CD4-positive, alpha-beta T cell treated with Interleukin-21 for 1 hour (primary cell): ENCODE data around the gene NKRF.
"Not testable (repeated sequence)": the region's sequence is repeated elsewhere in the genome, so short reads cannot be mapped to it uniquely, and the experiment has no call there.

Source experiments
- DNase-seq: peaks from one replicate; pipeline ENCODE4 v3.0.0-alpha.2; 2020

NKRF gene

DNA sequence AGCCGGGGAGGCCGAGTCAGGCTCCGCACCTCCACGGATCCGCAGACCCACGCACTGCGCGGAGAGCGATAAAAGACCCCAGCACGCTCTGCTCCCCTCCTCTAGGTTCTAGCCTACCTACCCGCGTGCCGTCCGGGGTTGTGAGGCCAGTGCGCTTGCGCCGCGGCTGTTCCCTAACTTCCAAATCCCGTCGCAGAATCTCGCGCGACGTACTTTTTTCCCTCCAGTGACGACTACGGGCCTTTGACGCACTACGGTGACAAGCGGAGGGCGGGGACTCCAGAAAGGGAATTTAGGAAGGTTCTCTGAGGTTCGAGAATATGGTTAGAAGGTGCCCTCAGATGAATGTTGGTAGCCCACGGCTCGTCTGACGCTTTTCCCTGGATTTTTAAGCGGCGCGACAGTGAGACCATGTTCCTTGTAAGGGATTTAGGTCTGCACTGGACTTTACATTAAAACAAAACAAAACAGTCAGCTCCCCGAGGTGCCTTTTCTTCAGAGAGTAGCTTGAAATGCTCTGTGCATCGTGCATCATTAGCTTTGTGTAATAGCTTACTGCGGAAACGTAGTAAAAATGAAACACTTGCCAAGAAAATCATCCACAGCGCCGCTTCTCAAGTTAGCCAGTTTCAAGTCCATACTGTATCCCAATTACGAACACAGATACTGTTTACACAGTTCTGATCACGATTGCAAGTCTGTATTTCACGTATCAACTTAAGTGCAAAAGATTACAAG lies at the start of gene NKRF:
Gene NKRF (minus strand): TSS at position 145 of the 738 bp plus-strand sequence.
- DNase-seq: peak; percentile 93

DNA sequence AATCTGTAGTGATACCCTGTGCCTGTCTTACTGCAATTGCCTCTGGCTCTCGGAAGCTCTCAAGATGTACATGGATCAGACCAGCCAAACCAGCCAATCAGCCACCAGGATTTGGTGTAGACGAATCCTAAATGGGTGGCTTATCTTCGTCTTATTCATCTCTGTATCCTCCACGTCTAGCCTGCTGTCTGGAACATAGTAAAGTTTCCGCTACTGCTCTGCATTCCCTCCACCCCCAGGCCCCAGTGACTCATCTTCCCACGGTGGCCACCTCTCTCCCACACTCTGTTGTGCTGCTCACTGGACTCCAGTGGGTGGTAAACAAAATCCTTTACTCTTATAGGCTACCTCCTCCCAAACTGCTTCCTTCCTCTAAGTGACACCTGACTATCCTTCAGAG lies 48.9 kb upstream of the NKRF start:
- DNase-seq: peak; percentile 21

DNA sequence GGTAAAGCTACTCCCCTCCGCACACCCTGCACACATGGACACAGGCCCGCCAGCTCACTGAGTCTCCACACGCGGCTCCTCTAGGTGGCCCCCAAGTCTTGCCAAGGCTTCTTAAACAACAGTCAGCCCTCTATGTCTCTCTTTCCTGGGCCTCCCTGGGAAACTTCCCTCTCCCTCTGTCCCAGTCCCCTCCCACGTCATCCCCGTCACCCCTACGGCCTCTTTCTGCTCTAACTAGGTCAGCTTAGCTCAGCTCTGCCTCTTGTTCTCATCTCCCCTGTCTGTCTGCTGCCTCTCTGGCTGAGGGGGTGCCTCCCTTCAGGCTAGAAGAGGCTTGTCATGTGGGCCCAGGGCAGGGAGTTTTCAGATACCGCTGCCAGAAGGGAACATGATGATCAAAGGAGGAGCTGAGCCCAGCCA lies 47.9 kb upstream of the NKRF start:
- DNase-seq: peak; percentile 33

DNA sequence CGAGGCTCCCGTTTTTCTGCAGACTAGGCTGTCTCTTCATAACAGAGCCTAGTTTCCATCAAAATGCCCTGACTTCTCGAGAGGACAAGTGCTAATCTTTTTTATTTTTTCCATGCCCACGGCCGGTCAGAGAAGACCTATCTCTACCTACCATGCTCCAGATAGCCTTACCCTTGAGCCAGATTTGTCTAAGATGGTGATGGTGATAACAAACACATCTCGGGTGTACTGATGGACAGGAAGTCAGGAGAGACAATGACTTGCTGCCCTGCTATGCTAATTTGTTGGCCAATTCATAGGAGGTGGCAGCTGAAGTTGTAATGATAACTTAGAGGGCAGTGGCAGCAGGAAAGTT lies 42.2 kb upstream of the NKRF start:
- DNase-seq: no peak

DNA sequence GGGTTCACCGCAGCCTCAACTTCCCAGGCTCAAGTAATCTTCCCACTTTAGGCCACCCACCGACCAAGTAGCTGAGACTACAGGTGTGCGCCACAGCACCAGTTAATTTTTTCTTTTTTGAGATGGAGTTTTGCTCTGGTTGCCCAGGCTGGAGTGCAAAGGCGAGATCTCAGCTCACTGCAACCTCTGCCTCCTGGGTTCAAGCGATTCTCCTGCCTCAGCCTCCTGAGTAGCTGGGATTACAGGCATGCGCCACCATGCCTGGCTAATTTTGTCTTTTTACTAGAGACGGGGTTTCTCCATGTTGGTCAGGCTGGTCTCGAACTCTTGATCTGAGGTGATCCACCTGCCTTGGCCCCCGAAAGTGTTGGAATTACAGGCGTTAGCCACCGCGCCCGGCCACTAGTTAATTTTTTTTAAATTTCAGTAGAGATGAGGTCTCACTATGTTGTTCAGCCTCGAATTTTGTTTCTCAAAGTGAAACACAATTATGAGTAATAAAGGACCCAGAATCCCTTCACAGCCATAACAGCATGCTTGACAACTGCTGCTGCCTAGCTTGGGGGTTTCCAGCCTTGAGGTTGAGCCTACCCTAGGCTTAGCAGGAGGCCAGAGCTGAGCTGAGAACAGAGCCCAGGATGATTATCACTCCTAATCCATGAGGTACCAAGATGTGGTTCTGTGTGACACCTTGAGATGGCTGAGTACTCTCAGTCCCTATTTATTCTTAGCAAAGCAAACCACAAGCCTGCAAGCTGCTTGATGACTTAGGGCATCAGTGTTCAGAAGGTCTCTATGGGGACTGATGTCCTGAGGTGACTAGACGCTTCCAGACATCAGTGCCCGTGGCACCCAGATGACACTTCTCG lies 41.6 kb upstream of the NKRF start:
- peak; percentile 69 for DNase-seq

DNA sequence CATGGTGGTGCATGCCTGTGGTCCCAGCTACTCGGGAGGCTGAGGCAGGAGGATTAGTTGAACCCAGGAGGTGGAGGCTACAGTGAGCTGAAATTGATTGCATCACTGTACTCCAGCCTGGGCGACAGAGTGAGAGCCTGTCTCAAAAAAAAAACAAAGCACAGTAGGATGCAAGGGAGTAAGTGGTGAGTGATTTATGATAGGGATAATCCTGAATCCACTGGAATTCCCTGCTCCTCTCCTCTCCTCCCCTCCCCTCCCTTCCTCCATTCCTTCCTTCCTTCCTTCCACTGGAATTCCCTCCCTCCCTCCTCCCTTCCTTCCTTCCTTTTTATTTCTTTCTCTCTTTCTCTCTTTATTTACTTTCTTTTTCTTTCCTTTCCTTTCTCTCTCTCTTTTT lies 40.9 kb upstream of the NKRF start:
- no peak for DNase-seq

DNA sequence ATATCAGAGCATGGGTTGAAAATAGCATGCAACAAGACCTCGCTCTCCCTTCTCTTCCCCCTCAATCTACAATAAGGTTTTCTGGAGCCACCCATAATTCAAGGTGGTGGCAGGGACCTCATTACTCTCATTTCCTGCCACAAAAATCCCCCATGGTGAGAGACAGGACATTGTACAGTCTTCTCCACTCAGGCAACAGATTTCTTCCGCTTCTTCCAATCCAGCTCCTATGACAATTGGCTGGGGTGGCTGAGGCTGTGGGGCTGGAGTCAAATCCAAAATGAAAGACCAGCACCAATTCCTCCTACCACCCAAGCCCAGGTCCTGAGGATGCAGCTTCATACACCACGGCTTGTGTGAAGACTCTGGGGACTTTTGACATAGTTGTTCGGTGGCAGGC lies 40.3 kb upstream of the NKRF start:
- DNase-seq: peak; percentile 26

DNA sequence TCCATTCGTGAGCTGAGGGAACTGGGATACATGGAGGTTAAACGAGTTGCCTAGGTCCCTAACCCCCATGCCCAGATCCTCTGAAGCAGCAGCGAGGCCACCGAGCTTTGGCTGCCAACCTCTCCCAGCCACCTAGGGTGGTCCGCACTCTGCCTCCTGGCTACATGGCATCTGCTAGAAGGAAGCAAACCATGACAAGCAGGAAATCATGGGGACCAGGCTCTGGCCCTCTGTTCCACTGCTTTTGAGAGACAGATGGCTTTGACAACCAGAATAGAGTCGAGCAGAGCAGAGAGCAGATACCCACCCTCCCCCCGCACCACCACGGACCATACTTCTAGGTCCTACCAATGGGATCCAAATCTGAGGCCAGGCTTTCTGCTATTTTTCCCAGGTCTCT lies 37.5 kb upstream of the NKRF start:
- no peak for DNase-seq

DNA sequence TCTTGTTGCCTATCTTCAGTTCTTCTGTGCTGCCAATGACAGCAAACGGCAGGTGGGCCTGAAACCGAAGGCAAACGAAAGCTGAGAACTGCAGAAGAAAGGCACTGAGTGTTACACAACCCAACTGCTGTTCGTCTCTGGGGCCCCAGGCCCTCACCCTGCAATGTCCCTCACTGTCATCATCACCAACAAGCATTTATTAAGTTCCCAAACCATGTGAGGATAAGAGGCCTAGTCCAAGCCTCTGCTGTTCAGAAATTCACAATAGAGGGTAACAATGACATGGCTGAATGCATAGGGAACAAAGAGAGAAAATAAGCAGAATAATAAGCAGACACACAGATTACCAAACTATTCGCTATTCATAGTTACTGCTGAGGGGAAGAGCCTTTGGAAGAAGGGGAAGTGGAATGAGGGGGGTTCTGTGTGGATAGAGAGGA lies 34.5 kb upstream of the NKRF start:
- DNase-seq: no peak

DNA sequence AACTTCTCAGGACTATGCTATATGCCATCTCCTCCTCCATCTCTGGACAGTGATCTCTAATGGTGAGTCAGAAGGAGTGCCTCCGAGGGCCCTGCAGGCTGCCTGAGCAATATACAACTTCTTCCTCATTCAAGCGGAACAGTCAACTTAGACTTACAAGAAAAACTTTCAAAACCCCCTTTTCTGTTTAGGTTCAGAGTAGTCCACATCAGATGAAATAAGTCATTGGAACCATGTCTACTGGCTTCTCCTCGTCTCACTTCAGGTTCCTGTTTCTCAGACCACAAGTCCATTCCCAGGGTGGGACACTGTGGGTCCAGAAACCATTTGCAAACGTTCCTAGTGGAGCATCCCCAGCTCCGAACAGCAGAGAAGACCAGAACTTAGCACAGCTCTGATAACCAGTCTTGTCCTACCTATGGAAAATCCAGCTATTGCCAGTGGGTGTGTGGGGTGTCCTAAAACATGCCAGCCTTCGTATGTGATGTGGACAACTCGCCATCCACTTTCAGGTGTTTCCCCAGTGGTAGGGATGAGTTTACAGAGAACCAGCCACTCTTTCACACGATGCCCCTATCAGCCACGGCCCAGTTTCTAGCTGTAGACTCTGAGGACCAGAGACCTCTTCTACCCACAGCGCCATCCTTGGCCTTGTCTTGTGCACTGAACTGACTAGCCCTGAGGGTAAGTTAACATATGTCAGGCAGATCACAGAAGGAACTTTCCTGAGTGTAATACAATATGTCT lies 32.7 kb upstream of the NKRF start:
- no peak for DNase-seq

DNA sequence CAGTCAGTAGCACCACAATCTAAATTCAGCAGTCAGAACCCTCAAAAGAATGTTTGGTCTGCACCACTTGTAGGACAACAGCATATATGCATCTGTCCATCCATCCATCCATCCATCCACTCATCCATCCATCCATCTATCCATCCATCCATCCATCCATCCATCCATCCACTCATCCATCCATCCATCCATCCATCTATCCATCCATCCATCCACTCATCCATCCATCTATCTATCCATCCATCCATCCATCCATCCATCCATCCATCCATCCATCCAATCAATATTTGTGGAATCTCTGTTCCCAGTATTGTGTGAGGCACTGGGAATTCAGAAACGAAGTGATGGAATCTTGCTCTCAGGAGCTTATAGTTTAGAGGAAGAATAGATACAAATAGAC lies 31.2 kb upstream of the NKRF start:
- not testable (repeated sequence) for DNase-seq

DNA sequence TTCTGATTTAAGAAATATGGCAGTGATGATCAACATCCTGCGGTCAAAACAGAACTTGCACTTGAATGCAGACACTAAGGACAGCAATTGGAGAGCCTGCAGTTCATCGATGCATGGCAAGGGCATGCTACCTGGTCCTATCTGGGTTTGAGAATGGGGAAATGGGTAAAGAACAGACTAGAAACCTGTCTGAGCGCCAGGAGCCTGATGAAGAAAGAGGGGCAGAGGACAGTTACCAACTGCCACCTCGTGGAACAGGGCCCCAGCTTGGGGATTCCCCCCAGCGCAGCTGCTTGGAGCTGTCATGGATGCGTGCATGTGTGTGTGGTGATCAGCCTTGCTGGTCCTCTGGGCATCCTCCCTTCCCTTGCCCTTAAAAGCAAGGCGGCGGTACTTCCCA lies 30.2 kb upstream of the NKRF start:
- DNase-seq: no peak

DNA sequence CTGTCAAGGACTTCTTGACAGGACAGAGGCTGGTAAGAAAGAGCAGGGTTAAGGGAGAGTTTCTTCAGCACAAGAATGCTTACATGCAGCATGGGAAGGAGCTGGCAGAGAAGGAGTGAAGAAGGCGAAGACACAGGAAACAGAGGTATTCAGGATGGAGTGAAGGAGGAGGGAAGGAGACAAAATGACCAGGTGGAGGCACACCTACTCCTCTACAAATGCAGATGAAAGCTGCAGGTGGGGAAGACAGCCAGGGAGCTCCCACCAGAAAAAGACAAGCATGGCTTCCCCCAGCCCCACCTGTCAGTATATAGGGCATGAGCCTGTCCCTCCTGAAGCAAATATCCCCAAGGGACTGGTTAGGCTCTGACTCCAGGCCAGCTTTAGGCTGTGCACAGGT lies 29.6 kb upstream of the NKRF start:
- DNase-seq: no peak

DNA sequence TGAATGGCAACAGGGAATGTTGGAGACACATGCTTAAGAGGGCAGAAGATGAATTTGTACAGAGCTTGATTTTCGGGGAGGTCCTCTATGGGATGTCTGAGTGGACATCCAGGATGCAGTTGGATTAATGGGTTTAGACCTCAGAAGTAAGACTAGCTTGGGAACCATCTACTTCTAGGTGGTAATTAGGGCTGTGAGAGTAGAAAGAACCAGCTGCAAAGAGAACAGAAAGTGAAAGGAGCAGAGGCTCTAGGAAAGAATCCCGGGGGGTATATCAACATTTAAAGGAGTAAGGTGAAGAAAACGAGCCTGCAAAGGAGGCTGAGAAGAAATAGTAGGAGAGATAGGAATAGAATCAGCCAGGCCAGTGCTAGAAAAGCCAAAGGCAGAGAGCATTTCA lies 29.0 kb upstream of the NKRF start:
- DNase-seq: no peak

DNA sequence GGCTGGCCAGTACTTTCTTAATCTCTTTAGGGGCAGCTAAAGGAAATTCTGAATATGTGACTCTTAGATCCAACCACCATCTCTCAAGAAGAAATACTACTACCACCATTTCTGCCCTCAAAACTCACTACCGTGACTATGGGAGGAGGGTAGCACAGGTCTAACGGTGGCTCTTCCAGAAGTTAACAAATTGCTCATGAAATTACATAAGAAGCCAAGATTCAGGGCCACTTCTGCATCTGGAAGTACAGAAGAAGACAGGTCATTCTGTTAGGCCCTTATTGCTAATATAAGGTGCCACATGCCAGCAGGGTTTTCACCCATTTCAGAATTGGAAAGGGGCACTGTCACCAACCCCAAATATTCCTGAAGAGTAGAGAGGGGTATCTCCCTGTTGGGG lies 19.6 kb upstream of the NKRF start:
- no peak for DNase-seq

DNA sequence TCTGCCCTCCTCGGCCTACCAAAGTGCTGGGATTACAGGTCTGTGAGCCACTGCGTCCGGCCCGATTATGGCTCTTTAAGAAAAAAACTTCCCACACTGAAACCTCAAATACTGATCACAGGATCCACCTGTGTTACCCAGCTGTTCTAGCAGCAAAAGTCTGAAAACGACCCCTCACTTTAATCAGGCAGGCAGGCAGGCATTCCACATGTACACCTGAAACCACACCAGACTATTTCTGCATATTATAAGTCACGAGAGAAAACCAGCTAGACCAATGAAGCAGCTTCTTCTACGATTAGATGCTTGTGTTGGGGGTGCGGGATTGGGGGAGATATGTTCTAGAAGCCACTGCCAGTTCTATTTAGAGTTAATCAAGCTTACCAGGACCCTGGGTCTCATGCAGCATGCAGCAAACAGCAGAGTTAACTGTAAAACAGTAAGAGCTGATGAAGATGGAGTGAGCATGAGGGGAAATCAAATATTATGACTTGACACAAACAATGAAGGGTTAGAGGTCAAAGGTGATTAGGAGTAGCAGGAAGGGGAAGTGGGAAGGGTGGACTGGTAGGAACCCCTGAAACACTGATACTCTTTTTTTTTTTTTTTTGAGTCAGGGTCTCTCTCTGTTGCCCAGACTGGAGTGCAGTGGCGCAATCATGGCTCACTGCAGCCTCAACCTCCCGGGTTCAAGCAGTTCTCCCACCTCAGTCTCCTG lies 18.9 kb upstream of the NKRF start:
- no peak for DNase-seq

DNA sequence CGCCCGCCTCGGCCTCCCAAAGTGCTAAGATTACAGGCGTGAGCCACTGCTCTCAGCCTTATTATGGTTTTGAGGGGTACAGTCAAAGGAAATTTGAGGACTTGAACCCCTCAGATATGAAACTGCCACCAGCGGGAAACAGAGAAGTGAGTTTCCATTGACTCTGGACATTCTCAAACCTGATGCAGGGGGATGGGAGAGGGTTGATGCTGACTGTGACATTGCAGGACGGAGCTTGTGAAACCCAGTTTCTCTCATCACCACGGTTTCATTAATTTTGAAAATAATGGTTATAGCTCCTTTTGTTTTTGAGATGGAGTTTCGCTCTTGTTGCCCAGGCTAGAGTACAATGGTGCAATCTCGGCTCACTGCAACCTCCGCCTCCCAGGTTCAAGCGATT lies 18.2 kb upstream of the NKRF start:
- no peak for DNase-seq

DNA sequence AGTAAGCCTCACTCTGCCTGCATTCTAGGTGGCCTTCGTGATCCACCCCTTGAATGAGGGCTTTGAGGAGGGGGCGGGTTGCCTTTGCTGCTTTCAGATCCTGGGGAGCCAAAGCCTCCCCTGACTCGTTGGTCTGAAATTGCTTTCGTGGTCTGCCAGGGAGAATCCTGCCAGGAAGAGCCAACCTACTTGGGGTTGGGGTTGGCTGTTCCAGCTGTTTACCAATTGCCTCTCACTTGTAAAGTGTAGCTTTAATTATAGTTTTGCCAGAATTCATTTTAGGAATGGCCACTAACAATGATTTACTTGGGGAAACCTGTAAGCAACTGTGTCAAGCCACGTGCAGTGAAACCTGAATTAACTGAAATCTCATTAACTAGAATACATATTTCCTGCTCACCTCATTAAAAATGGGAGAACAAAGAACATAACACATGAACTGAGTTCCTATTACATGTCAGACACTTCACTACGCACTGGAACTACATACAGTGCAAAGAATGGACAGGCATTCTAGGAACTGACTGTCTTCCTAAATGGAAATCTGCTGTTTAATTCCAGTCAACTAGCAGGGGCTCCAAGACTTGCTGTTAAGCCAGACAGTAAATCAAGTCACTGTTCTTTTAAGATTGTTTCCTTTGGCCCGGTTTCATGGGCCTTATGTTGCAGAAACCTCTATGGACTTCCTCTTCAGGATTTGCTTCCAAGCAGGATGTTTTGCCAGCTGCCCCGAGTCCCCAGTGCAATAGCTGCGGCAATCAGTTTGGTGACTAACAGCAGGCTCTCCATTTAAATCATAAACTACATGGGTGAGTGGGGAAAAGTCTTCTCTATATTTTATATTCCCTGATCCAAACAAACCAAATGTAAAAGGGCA lies 16.4 kb upstream of the NKRF start:
- DNase-seq: no peak

DNA sequence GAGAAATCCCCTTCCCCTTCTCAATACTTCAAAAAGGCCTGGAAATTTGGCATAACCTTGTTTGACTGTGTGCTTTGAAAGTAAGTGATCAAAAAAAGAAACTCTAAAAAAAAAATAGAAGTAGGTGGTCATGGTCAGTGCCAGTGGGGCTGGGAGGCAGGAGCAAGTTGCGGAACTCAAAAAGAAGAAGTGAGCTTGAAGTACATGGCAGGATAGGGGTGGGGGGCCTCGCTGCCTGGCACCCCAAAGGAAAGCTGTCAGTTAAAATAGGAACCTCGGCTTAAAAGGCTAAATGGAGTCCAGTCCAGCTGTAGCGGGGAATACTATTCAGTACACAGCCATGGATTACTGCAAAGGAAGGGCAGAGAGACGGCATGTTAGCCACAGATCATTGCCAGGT lies 12.2 kb upstream of the NKRF start:
- no peak for DNase-seq

DNA sequence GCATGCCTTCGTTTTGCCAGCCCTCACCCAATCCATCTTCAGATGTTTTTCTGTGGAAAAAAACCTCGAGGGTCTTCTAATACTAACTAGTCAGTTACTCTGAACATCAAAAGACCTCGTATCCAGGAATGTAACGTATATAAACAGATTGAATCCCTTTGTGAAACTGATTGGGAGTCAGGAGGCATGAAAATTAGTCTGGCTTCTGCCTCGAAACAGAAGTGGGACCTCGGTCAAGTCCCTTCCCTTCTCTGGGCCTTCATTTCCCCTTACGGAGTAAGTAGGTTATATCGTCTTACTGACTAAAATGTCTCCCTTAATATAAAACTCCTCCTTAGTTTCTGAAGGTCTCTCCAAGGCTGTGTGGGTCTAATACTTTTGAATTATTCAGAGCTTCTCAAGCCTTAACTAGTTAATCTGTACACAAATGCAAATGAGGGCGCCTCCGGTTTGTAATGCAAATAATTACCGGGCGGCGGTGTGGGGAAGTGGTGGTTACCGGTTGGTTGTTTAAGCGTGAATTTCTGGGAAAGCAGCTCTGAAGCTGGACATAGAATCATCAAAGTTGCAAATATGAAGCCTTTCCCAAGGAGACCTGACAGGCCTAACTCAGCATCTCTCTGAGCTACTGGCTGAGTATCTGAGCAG lies 11.4 kb upstream of the NKRF start:
- no peak for DNase-seq

DNA sequence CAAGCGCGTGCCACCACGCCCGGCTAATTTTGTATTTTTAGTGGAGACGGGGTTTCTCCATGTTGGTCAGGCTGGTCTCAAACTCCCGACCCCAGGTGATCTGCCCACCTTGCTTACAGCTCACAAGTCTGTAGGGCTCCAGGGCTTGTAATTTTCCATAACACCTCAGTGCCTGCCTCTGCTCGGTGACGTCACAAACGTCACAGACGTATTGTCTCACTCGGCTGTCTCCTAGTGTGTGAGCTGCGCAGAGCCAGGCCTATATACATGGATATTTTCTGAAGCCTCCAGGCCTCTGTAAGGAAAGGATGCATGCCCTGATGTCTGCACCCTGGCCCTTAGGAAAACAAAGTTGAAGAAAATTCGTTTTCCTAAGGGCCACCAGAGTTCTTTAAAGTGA lies 8.6 kb upstream of the NKRF start:
- no peak for DNase-seq

DNA sequence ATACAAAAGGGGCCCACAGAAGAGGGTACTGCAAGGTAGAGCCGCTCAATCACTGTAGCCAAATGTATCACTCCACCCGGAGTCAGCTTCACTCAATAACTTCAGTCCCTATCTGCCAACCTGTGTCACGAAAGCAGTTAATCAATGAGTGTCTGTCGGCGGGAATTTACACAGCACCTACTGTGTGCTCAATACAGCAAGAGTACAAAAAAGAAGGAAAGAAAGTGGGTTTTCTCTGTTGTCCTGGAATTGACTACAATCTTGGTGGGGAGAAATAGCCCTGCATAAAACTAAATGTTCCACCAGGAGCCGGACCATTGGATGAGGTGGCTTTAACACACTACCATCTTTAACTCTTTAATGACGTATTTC lies 780 bp upstream of the NKRF start:
- no peak for DNase-seq
